C4-2B (cell line): Measurements from ENCODE around the gene CDK12.

Source experiments
- ZFX ChIP-seq: fragments of 450-650 bp; IDR thresholded peaks from 2 replicates; pipeline ENCODE4 v1.6.1; 2017
- TF ChIP-seq, protein P1 (sequence below): fragments of 450-650 bp; conservative IDR thresholded peaks from 2 replicates; pipeline ENCODE4 v1.5.1; 2017; ENCODE audit warnings: mild to moderate bottlenecking

DNA sequence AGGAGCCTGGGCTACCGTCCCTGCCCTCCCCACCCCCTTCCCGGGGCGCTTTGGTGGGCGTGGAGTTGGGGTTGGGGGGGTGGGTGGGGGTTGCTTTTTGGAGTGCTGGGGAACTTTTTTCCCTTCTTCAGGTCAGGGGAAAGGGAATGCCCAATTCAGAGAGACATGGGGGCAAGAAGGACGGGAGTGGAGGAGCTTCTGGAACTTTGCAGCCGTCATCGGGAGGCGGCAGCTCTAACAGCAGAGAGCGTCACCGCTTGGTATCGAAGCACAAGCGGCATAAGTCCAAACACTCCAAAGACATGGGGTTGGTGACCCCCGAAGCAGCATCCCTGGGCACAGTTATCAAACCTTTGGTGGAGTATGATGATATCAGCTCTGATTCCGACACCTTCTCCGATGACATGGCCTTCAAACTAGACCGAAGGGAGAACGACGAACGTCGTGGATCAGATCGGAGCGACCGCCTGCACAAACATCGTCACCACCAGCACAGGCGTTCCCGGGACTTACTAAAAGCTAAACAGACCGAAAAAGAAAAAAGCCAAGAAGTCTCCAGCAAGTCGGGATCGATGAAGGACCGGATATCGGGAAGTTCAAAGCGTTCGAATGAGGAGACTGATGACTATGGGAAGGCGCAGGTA, 762 bp downstream of the CDK12 start:
- TF ChIP-seq, protein P1, sequence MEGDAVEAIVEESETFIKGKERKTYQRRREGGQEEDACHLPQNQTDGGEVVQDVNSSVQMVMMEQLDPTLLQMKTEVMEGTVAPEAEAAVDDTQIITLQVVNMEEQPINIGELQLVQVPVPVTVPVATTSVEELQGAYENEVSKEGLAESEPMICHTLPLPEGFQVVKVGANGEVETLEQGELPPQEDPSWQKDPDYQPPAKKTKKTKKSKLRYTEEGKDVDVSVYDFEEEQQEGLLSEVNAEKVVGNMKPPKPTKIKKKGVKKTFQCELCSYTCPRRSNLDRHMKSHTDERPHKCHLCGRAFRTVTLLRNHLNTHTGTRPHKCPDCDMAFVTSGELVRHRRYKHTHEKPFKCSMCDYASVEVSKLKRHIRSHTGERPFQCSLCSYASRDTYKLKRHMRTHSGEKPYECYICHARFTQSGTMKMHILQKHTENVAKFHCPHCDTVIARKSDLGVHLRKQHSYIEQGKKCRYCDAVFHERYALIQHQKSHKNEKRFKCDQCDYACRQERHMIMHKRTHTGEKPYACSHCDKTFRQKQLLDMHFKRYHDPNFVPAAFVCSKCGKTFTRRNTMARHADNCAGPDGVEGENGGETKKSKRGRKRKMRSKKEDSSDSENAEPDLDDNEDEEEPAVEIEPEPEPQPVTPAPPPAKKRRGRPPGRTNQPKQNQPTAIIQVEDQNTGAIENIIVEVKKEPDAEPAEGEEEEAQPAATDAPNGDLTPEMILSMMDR, result no peak
- no peak for TF ChIP-seq ZFX
